Cardiac fibroblast (primary cell): Measurements from ENCODE around the gene GAB1.

Source experiments
- DNase-seq, 2 donors: peaks; one replicate each; pipeline versions ENCODE4 v3.0.0 to v3.0.0-alpha.2; 2010; ENCODE audit warnings: low read depth in 2 of 2
- H3K4me3 ChIP-seq, 2 donors: replicated peaks in 1 of 2; 1 replicate in 1 of 2; 2 replicates in 1 of 2; pipeline ENCODE4 v1.5.1; 2011; ENCODE audit warnings: low read depth in 2 of 2, low read length in 2 of 2, mild to moderate bottlenecking in 2 of 2, moderate library complexity in 1 of 2
- CTCF ChIP-seq: IDR thresholded peaks from one replicate; pipeline ENCODE4 v1.5.1; 2011; ENCODE audit warnings: low read depth, mild to moderate bottlenecking, low read length, inconsistent platforms

Gene GAB1

GRCh38 chr4:143360838-143361625 is 24.4 kb downstream of the GAB1 start:
- no peak for TF ChIP-seq CTCF
- DNase-seq: peak in 1 of 2 donors; percentile 59
- H3K4me3 ChIP-seq: no peak overlapping the region

DNA sequence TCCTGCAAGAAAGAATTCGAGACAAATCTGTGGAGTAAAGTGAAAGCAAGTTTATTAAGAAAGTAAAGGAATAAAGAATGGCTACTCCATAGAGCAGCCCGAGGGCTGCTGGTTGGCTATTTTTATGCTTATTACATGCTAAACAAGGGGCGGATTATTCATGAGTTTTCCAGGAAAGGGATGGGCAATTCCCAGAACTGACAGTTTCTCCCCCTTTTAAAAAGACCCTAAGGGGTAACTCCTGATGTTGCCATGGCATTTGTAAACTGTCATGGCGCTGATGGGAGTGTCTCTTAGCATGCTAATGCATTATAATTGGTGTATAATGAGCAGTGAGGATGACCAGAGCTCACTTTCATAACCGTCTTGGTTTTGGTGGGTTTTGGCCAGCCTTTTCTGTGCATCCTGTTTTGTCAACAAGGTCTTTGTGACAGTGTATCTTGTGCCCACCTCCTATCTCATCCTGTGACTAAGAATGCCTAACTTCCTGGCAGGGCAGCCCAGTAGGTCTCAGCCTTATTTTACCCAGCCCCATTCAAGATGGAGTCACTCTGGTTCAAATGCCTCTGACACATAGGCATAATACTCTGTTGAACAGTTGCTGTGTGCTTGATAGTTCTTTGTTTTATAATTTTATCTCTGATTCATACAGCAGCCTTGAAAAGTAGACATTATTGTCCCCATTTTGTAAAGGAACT is 25.8 kb downstream of the GAB1 start:
- TF ChIP-seq CTCF: no peak
- no peak overlapping the region for H3K4me3 ChIP-seq
- no peak for DNase-seq

DNA sequence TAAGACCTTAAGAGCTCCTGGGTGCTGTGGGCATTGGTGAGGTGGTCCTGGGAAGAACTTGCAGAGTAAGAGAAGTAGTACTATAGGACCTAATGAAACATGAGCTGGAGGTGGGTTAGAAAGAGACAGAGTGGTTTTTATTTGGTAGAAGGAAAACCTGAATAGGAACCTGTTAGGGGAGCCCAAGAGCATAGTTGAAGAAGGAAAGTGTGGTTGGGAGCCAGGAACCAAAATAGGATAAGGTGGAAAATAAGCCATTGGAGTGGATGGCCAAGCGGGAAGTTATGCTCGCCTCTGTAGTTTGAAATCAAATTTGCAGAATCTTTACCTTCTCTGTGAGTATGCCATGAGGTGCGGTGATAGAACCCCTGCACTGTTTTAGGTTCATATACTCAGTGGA is 26.7 kb downstream of the GAB1 start:
- no peak overlapping the region for H3K4me3 ChIP-seq
- no peak for TF ChIP-seq CTCF

GRCh38 chr4:143364063-143364462 is 27.4 kb downstream of the GAB1 start:
- no peak overlapping the region for H3K4me3 ChIP-seq
- TF ChIP-seq CTCF: no peak
- DNase-seq: no peak

More for the DNA sequence above, 26.7 kb downstream of the GAB1 start:
- DNase-seq: no peak

DNA sequence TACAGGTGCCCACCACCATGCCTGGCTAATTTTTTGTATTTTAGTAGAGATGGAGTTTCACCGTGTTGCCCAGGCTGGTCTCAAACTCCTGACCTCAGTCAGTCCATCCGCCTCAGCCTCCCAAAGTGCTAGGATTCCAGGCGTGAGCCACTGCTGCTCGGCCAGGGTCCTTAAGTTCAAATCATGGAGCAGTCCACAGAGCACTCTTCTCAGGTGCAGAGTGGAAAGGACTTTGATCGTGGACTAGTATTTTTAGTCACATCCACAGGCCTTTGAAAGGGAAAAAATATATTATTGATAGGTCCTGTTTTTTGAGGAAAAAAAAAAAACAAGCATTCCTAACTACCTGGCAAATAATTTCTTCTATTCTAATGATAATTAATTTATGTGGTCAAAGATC is 31.2 kb downstream of the GAB1 start:
- DNase-seq: no peak
- TF ChIP-seq CTCF: no peak
- no peak overlapping the region for H3K4me3 ChIP-seq

DNA sequence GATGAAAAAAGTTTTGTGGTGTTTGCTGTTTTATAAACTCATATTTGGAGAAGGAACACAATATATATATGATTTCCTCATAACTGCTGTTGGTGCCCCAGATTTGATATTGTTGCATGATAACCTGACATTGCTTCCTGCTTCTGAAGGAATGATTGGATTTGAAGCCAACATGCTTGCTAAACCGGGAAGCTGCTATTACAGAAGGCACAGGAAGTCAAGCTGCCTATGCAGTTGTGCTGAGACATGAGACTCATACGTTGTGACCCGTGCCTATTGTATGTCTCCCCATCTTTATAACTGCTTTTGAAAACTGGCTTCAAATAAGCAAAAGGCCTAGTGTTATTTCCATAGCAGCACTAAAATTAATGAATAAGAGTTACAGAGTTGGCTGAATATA is 32.9 kb downstream of the GAB1 start:
- no peak overlapping the region for H3K4me3 ChIP-seq
- TF ChIP-seq CTCF: no peak
- DNase-seq: no peak
